Peyer's patch (tissue), 4 donors: ENCODE measurements around the gene VASN. TPM values are rescaled to one million over a fixed set of nuclear protein-coding genes. Genes with fewer than 3 reads are reported as not detected.
A peak's percentile ranks its signal among the peaks of the same experiment; 100 is the strongest.

ENCODE experiments used
- DNase-seq, 3 donors: peaks; one replicate each; pipeline ENCODE4 v3.0.0-alpha.2; 2017 to 2019
- H3K27ac ChIP-seq, 4 donors: fragments of 200-600 bp; sonication (generic); one replicate each; pipeline ENCODE4 v1.5.1; 2016 to 2019
- H3K27me3 ChIP-seq, 2 donors: fragments of 200-600 bp; sonication (generic); one replicate each; pipeline ENCODE4 v1.5.1; 2019
- H3K36me3 ChIP-seq, 3 donors: fragments of 200-600 bp; sonication (generic); one replicate each; pipeline ENCODE4 v1.5.1; 2016 to 2019
- H3K4me1 ChIP-seq, 4 donors: fragments of 200-600 bp; sonication (generic); one replicate each; pipeline ENCODE4 v1.5.1; 2016 to 2019
- H3K4me3 ChIP-seq, 4 donors: fragments of 200-600 bp; sonication (generic); 1 replicate in 3 of 4; 2 replicates in 1 of 4; pipeline ENCODE4 v1.5.1; 2016 to 2019; ENCODE audit warnings: mild to moderate bottlenecking in 1 of 4
- H3K9me3 ChIP-seq, 4 donors: fragments of 200-600 bp; sonication (generic); one replicate each; pipeline ENCODE4 v1.5.1; 2016 to 2019; ENCODE audit warnings: mild to moderate bottlenecking in 1 of 4
- POLR2A ChIP-seq, 2 donors: fragments of 450-650 bp; IDR thresholded peaks; one replicate each; pipeline ENCODE4 v1.5.1; 2017; ENCODE audit warnings: antibody characterized with exemption in 2 of 2, mild to moderate bottlenecking in 2 of 2, moderate library complexity in 2 of 2
- total RNA-seq, 4 donors: library from RNA; depleted of rRNA; stranded (reverse); fragments of >200 nt; gene quantifications; one replicate each; pipeline ENCODE4 v1.1.0, GENCODE V29; 2016
- TF ChIP-seq, protein P1 (sequence below), 6 experiments: fragments of 450-650 bp in 4 of 6; fragments of 200-600 bp in 2 of 6; sonication (generic) in 1 of 6; IDR thresholded peaks; one replicate each; pipeline ENCODE4 v1.5.1; 2017 to 2019; ENCODE audit warnings: antibody characterized with exemption in 6 of 6, mild to moderate bottlenecking in 3 of 6, moderate library complexity in 1 of 6

Gene VASN
- total RNA-seq, 4 donors from 2014 or later, result 2.1 to 18.2 (median 8.4) TPM

DNA sequence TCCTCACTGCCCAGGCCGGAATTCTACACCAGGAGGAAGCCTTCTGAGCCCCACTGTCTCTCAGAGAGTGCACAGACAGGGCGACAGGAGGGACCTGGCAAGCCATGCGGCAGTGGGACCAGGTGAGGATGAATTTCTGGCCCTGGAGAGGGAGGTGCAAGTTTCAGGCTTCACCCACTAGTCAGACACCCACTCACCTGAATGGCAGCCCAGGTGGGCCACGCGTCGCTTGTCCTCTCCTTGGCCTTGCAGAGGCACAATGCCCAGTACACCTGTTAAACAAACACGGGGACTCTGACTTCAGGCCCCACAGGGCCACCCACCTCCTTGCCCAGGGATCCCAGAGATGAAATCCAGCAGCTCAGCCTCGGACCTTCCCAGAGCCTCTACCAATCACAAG, 40.5 kb downstream of the VASN start:
- Histone ChIP-seq H3K27me3 (no peaks in the 10 kb centered on the region), H3K9me3 (no peaks in the 10 kb centered on the region), H3K4me1 (peaks cover 0 to 33% (median 7%) of the 10 kb centered on the region in 4 donors), H3K4me3 (no peak overlapping the region), H3K27ac (peak overlapping the region in 2 of 4 donors; percentile 52 to 73), H3K36me3 (peaks cover 0 to 43% (median 0%) of the 10 kb centered on the region in 3 donors)
- TF ChIP-seq, protein P1, sequence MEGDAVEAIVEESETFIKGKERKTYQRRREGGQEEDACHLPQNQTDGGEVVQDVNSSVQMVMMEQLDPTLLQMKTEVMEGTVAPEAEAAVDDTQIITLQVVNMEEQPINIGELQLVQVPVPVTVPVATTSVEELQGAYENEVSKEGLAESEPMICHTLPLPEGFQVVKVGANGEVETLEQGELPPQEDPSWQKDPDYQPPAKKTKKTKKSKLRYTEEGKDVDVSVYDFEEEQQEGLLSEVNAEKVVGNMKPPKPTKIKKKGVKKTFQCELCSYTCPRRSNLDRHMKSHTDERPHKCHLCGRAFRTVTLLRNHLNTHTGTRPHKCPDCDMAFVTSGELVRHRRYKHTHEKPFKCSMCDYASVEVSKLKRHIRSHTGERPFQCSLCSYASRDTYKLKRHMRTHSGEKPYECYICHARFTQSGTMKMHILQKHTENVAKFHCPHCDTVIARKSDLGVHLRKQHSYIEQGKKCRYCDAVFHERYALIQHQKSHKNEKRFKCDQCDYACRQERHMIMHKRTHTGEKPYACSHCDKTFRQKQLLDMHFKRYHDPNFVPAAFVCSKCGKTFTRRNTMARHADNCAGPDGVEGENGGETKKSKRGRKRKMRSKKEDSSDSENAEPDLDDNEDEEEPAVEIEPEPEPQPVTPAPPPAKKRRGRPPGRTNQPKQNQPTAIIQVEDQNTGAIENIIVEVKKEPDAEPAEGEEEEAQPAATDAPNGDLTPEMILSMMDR (IDR thresholded peaks at IDR 0.05), result no peak
- TF ChIP-seq POLR2A (IDR thresholded peaks at IDR 0.05), result no peak
- no peak for DNase-seq

DNA sequence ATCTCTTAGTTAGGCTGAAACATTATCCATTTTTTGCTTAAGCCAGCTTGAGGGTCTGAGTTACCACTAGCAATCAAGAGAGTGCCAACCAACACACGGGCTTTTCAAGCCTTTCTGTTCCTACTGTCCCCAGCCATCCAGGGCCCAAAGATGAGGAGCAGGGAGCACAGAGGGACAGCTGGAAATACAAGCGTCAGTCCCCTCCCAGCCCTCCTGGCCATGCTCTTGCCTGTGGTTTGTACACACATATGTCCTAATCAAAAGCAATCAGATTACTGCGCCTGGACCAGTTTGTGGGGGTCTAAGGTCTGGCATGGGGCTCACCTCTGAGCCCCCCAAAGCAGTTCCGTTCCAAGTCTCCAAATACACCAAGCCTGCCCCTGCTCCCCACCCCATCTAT, 41.2 kb downstream of the VASN start:
- Histone ChIP-seq H3K27me3 (no peaks in the 10 kb centered on the region), H3K4me3 (no peak overlapping the region), H3K36me3 (peaks cover 0 to 36% (median 0%) of the 10 kb centered on the region in 3 donors), H3K9me3 (no peaks in the 10 kb centered on the region), H3K4me1 (peaks cover 0 to 34% (median 7%) of the 10 kb centered on the region in 4 donors), H3K27ac (no peak overlapping the region)
- DNase-seq, result no peak
- no peak for TF ChIP-seq POLR2A (IDR thresholded peaks at IDR 0.05)
- TF ChIP-seq, protein P1 (IDR thresholded peaks at IDR 0.05), result no peak

DNA sequence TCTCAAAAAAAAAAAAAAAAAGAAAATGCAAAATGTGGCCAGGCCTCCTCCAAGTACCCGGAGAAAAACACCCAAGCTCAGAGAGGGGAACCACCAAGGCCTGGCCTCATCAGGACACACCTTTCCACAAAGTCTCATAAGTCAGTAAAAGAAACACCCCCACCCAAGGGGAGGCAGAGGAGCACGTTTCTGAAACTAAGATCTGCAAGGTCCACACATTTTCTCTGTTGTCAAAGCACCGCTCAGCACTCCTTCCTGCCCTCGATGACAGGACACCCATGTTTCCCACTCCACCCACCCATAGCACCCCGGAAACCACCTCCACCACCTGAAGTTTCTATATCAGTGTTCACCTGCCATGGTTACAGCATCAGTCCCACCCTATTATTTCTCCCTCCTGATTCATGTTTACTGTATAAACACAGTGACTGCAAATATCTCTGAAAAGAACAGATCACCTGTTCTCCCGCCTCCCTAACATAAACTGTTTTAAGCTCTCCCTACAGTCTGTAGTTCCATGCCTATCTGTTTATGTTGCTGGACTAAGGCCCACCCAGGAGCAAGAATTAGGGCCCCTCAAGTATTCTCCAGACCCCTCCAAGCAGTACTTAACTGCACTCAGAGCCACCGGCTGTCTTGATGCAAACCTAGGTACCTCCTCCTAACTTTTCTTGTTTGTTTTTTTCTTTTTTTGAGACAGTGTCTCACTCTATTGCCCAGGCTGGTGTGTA, 42.7 kb downstream of the VASN start:
- peaks cover 0 to 21% (median 0%) of the 10 kb centered on the region in 3 donors for H3K36me3 ChIP-seq
- peaks cover 0 to 33% (median 7%) of the 10 kb centered on the region in 4 donors for H3K4me1 ChIP-seq
- H3K4me3 ChIP-seq, result peak overlapping the region in 1 of 4 donors; percentile 93
- TF ChIP-seq, protein P1 (IDR thresholded peaks at IDR 0.05), result no peak
- TF ChIP-seq POLR2A (IDR thresholded peaks at IDR 0.05), result no peak
- H3K27me3 ChIP-seq, result no peaks in the 10 kb centered on the region
- H3K9me3 ChIP-seq, result no peaks in the 10 kb centered on the region
- peak in 2 of 3 donors; percentile 83 to 87 for DNase-seq
- peak overlapping the region; percentile 92 to 98 (median 96) for H3K27ac ChIP-seq

DNA sequence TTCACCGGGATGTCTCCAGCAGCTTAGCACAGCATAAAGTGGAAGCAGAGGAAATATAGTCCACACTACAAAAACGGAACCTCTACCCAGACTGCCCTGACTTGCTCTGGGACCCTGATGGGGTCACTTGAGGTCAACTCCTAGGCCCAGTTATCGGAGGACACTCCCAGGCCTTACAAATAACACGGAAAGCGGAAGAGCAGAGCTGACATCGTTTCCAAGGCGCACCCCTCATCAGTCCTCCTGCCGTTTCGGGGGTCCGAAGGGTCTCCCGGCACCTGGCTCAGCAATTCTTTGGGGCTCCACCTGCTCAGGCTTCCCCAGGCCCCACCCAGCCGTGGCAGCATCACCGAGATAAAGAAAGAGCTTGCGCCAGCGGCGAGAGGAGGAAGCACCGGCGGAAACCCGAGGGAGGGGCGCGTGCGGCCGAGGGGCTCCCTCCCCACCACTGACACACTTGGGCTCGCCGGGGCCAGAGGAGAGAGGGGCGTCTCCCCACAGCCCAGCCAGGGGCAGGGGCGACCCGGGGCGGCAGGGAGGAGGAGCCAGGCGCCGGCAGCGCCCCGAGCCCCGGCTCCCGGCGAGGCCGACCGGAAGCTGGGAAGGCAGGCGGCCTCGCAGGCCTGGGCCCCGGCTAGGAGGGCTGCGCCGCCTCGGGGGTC, 44.0 kb downstream of the VASN start:
- Histone ChIP-seq H3K4me3 (peak overlapping the region; percentile 72 to 100 (median 85)), H3K9me3 (no peaks in the 10 kb centered on the region), H3K4me1 (peaks cover 0 to 20% (median 7%) of the 10 kb centered on the region in 4 donors), H3K27ac (peak overlapping the region; percentile 92 to 98 (median 96)), H3K27me3 (no peaks in the 10 kb centered on the region), H3K36me3 (peaks cover 0 to 16% (median 0%) of the 10 kb centered on the region in 3 donors)
- TF ChIP-seq, protein P1 (IDR thresholded peaks at IDR 0.05), result peak in 3 of 6 experiments; percentile 9 to 35 (median 30)
- TF ChIP-seq POLR2A (IDR thresholded peaks at IDR 0.05), result peak; percentile 37 to 43
- peak; percentile 74 to 86 (median 79) for DNase-seq

DNA sequence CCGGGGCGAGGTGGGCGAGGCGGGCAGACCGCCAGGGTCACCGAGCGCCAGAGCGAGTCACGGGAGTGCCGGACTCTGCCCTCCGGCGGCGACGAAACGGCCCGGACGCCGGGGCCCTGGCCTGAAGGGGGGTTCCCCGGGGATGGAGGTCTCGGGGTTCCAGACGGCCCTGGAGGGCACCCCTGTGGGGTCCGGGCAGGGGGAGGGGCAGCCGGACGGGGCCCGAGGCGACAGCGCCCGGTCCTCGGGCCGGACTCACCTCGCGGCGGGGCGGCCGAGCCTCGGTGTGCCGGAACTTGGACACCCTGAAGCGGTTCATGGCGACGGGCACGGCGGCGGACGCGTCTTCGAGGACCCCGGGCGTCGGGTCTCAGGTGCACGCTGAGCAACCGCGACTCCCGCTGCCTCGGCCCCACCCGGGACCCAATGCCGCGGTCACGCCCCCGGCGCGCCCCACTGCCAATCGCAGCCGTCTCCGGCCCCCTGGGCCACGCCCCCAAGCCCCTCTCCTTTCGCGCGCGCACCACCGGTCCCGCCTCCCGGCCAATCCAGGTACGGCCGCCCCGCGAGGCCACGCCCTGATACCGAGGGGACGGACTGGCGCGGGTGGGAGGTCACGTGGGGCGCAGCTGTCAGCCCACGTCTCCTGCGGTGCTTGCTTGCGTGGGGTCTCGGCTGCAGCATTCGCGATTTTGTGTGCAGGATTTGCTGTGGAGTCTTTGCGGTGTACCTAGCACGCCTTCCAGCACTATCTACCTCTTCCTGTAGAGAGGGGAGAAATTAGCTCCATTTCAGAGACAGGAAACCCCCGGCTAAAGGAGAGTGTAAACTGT, 44.8 kb downstream of the VASN start, which contains the start of gene CORO7:
TSS of gene CORO7 (minus strand) at position 397 of the 833 bp plus-strand sequence. CDS start at position 319, 78 bp downstream.
- DNase-seq, result peak; percentile 99
- H3K4me3 ChIP-seq, result peak within 1 kb of the TSS; percentile 72 to 100 (median 85)
- H3K27ac ChIP-seq, result peak within 1 kb of the TSS; percentile 92 to 98 (median 96)
- TF ChIP-seq, protein P1 (IDR thresholded peaks at IDR 0.05), result peak in 3 of 6 experiments; percentile 25 to 56 (median 34)
- peak; percentile 79 to 84 for TF ChIP-seq POLR2A (IDR thresholded peaks at IDR 0.05)
- peaks cover 0 to 16% (median 0%) of the 10 kb centered on the region in 3 donors for H3K36me3 ChIP-seq
- H3K27me3 ChIP-seq, result no peaks in the 10 kb centered on the region
- peaks cover 0 to 16% (median 7%) of the 10 kb centered on the region in 4 donors for H3K4me1 ChIP-seq
- no peaks in the 10 kb centered on the region for H3K9me3 ChIP-seq
